Keratinocyte (primary cell): ENCODE results near the gene CHPT1.

Experiments
- CTCF ChIP-seq, 3 experiments: IDR thresholded peaks in 1 of 3; conservative IDR thresholded peaks in 1 of 3; optimal IDR thresholded peaks in 1 of 3; 2 replicates in 2 of 3; 3 replicates in 1 of 3; pipeline versions ENCODE3 to v1.5.1; 2011; ENCODE audit warnings: low read length in 3 of 3, mild to moderate bottlenecking in 3 of 3, moderate library complexity in 2 of 3, control low read depth in 1 of 3, inconsistent platforms in 1 of 3; ENCODE audit not compliant: insufficient read depth in 2 of 3; ENCODE audit errors: extremely low read depth in 1 of 3
- EZH2 ChIP-seq: IDR thresholded peaks from one replicate; pipeline ENCODE4 v1.6.1; 2012; ENCODE audit warnings: inconsistent platforms, mild to moderate bottlenecking, low read length, moderate library complexity

GRCh38 chr12:101694297-101694848 lies 3.1 kb upstream of the CHPT1 start:
- TF ChIP-seq CTCF (optimal IDR thresholded peaks at IDR 0.05 in 1 of 3, IDR thresholded peaks at IDR 0.05 in 1 of 3, conservative IDR thresholded peaks at IDR 0.05 in 1 of 3; ENCODE audit: extremely low read depth in 1 of 3, insufficient read depth in 2 of 3, low read length in 3 of 3) = no peak
- TF ChIP-seq EZH2 = no peak
